Pancreas (tissue), 10 donors: ENCODE results near the gene DYNLT5. TPM values are rescaled to one million over a fixed set of nuclear protein-coding genes. Genes with fewer than 3 reads are reported as not detected.
"Not testable (repeated sequence)": the region's sequence is repeated elsewhere in the genome, so short reads cannot be mapped to it uniquely, and the experiment has no call there.

Experiments
- ATAC-seq, 4 donors: fragments of 200-7000 bp; cut with Tn5 transposase; one replicate each; pipeline versions ENCODE4 v1.8.0 to v1.9.1; 2020; ENCODE audit warnings: mild to moderate bottlenecking in 4 of 4, moderate library complexity in 4 of 4
- DNase-seq, 6 donors: peaks; one replicate each; pipeline ENCODE4 v3.0.0-alpha.2; 2020
- FAIRE-seq: peaks from 2 replicates; lab custom pipeline; 2012; peaks lifted over from hg19 to GRCh38; lab: Jason Lieb, UNC
- H3K27ac ChIP-seq, 4 donors: fragments of 200-600 bp; sonication (generic); 1 replicate in 3 of 4; 2 replicates in 1 of 4; pipeline versions ENCODE4 v1.5.0 to v1.8.0; 2020
- H3K27me3 ChIP-seq, 4 donors: fragments of 200-600 bp; one replicate each; pipeline ENCODE4 v1.8.0; 2021
- H3K36me3 ChIP-seq, 3 donors: fragments of 200-600 bp; sonication (generic) in 1 of 3; one replicate each; pipeline versions ENCODE4 v1.5.0 to v1.8.0; 2020 to 2021
- H3K4me1 ChIP-seq, 3 donors: fragments of 200-600 bp; one replicate each; pipeline ENCODE4 v1.8.0; 2021
- H3K4me3 ChIP-seq, 4 donors: fragments of 200-600 bp; sonication (generic) in 2 of 4; one replicate each; pipeline versions ENCODE4 v1.5.0 to v1.8.0; 2020 to 2021
- H3K9me3 ChIP-seq, 4 donors: fragments of 200-600 bp; one replicate each; pipeline ENCODE4 v1.8.0; 2021
- CTCF ChIP-seq, 4 donors: fragments of 200-600 bp; sonication (generic) in 3 of 4; IDR thresholded peaks; one replicate each; pipeline versions ENCODE4 v1.5.0 to v1.8.0; 2021; ENCODE audit warnings: antibody characterized with exemption in 4 of 4
- WGBS, 2 donors: extraction: QIAGEN DNeasy Blood & Tissue Kit; methylation state at CpG; one replicate each; pipeline ENCODE4 v1.1.7; 2013; 5-methylcytosine and 5-hydroxymethylcytosine counted together
- intact Hi-C, 3 donors: fragments of 100-400 bp; cut with DNase I; formaldehyde crosslinking; loops; one replicate each; pipeline versions ENCODE4 v1.11.1 to v1.14.2; 2022
- polyA plus RNA-seq, 2 donors: library from polyadenylated mRNA; stranded (reverse); fragments of 200-250 nt; gene quantifications; one replicate each; pipeline ENCODE4 v1.2.3, GENCODE V29; 2013
- total RNA-seq, 6 donors: library from RNA; stranded (reverse); fragmentation: NEBNext Ultra II Directional in 4 of 6; extraction: Animal tissue kit (Norgen Biotek cat#: 25700) in 4 of 6; gene quantifications; one replicate each; pipeline versions ENCODE4 v1.2.1 to v1.2.4, GENCODE V29; 2021 to 2023
- donor health status: healthy with polysubstance abuse.
- donor health status: DM: no; HTN: no; CAD: no; lungs with moderate emphysema.
- donor health status: DM: no; HTN: no; CAD: no.
- donor health status: control.
- donor health status: control.
- donor health status: Bipolar disorder and iron deficiency.
- donor health status: DM: yes; HTN: yes; CAD: no.
- donor health status: DM: no; HTN: no; CAD: no.
- donor health status: DM: no; HTN: no; CAD: no.
- donor health status: DM: yes; HTN: yes; CAD: no.

Gene DYNLT5
- total and polyA plus RNA-seq, 8 donors = 0.19 to 0.72 (median 0.37) TPM; not detected in 2

- no peaks in the 10 kb centered on the region for H3K9me3 ChIP-seq
- intact Hi-C loops = no loop called here
- ATAC-seq (no peak), FAIRE-seq (no peak), DNase-seq (no peak)
- H3K4me1 ChIP-seq = no peaks in the 10 kb centered on the region
- no peak for TF ChIP-seq CTCF (IDR thresholded peaks at IDR 0.05)
- no peak overlapping the region for H3K4me3 ChIP-seq
- no peaks in the 10 kb centered on the region for H3K36me3 ChIP-seq
- WGBS, 2 donors = 74 to 79% methylated on average over 4 of the region's 4 CpGs
- H3K27me3 ChIP-seq = no peaks in the 10 kb centered on the region
- no peak overlapping the region for H3K27ac ChIP-seq
These were observed 26.7 kb downstream of the DYNLT5 start for GRCh38 chr1:66778969-66779368.

- no peak for TF ChIP-seq CTCF (IDR thresholded peaks at IDR 0.05)
- ATAC-seq = no peak
- Histone ChIP-seq H3K27me3 (no peaks in the 10 kb centered on the region), H3K36me3 (no peaks in the 10 kb centered on the region), H3K4me1 (no peaks in the 10 kb centered on the region), H3K27ac (no peak overlapping the region), H3K9me3 (no peaks in the 10 kb centered on the region), H3K4me3 (no peak overlapping the region)
- 62 to 64% methylated on average over 2 of the region's 2 CpGs for WGBS, 2 donors
- no peak for FAIRE-seq
- no peak for DNase-seq
- intact Hi-C loops = no loop called here
These were observed 27.3 kb downstream of the DYNLT5 start for GRCh38 chr1:66779475-66780078.

- H3K9me3 ChIP-seq, DNase-seq, H3K4me1 ChIP-seq, H3K4me3 ChIP-seq, H3K27ac ChIP-seq, H3K36me3 ChIP-seq, ATAC-seq, intact Hi-C loops, FAIRE-seq, H3K27me3 ChIP-seq: not testable (repeated sequence)
- WGBS, 2 donors = 40% methylated on average over 1 of the region's 2 CpGs; no CpG with 5 or more reads in 1 of the 2 donors
These were observed 33.5 kb downstream of the DYNLT5 start for GRCh38 chr1:66785800-66786199.

GRCh38 chr1:66787641-66788040 lies 35.4 kb downstream of the DYNLT5 start:
- Histone ChIP-seq H3K9me3 (no peaks in the 10 kb centered on the region), H3K4me1 (no peaks in the 10 kb centered on the region), H3K4me3 (no peak overlapping the region), H3K27me3 (no peaks in the 10 kb centered on the region), H3K36me3 (no peaks in the 10 kb centered on the region), H3K27ac (no peak overlapping the region)
- ATAC-seq (no peak), FAIRE-seq (no peak), DNase-seq (no peak)
- no peak for TF ChIP-seq CTCF (IDR thresholded peaks at IDR 0.05)
- WGBS, 2 donors = 74 to 79% methylated on average over 4 of the region's 4 CpGs
- intact Hi-C loops = no loop called here

GRCh38 chr1:66788231-66788939 lies 36.1 kb downstream of the DYNLT5 start:
- no peak overlapping the region for H3K4me3 ChIP-seq
- no peaks in the 10 kb centered on the region for H3K4me1 ChIP-seq
- DNase-seq (no peak), ATAC-seq (no peak), FAIRE-seq (no peak)
- no peak for TF ChIP-seq CTCF (IDR thresholded peaks at IDR 0.05)
- no peak overlapping the region for H3K27ac ChIP-seq
- intact Hi-C loops = no loop called here
- no peaks in the 10 kb centered on the region for H3K36me3 ChIP-seq
- H3K27me3 ChIP-seq = no peaks in the 10 kb centered on the region
- no peaks in the 10 kb centered on the region for H3K9me3 ChIP-seq
- WGBS, 2 donors = 55 to 74% methylated on average over 6 of the region's 6 CpGs
